Embryonic facial prominence (tissue), 1 donor: ENCODE measurements around the gene CD33.

ENCODE experiments used
- DNase-seq: peaks from one replicate; pipeline ENCODE4 v3.0.0-alpha.2; 2016; ENCODE audit errors: extremely low spot score

Gene CD33

GRCh38 chr19:51258165-51259160 lies 33.6 kb downstream of the CD33 start:
- DNase-seq = no peak

- no peak for DNase-seq
Observed at GRCh38 chr19:51259348-51260245, 34.7 kb downstream of the CD33 start.

GRCh38 chr19:51263808-51264207 lies 38.9 kb downstream of the CD33 start:
- no peak for DNase-seq

GRCh38 chr19:51271067-51271466 lies 46.2 kb downstream of the CD33 start:
- no peak for DNase-seq

- DNase-seq = no peak
Observed at GRCh38 chr19:51272183-51272810, 47.4 kb downstream of the CD33 start.

- no peak for DNase-seq
Observed at GRCh38 chr19:51274049-51274770, 49.3 kb downstream of the CD33 start.

GRCh38 chr19:51277112-51277511 lies 52.2 kb downstream of the CD33 start:
- no peak for DNase-seq

GRCh38 chr19:51282335-51282734 lies 57.5 kb downstream of the CD33 start:
- no peak for DNase-seq

- DNase-seq = no peak
Observed at GRCh38 chr19:51285682-51286081, 60.8 kb downstream of the CD33 start.
